Stimulated activated CD4-positive, alpha-beta T cell treated with anti-CD3 and anti-CD28 coated beads, Interleukin-1b, Interleukin-23, amount 100 ng/mL, for 48 hours (primary cell): Measurements from ENCODE around the gene SLC1A3.
"Not testable (repeated sequence)": the region's sequence is repeated elsewhere in the genome, so short reads cannot be mapped to it uniquely, and the experiment has no call there.

Source experiments
- DNase-seq: peaks from one replicate; pipeline ENCODE4 v3.0.0-alpha.2; 2020

SLC1A3 gene

GRCh38 chr5:36631620-36632362, 25.4 kb downstream of the SLC1A3 start:
- DNase-seq, result no peak

DNA sequence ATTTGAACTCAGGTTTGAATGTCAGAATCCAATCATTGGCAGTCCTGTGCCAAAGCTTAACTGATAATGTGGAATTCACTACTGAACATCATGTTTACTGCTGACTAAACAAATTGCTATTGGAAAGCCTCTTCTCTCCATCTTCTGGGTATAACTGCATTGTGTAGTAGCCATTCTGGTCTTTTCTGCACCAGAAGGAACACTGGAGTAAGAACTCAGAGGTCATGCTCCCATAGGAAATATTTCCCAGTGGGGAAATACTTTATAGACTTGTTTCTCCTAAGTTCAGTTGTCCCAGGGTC, 25.9 kb downstream of the SLC1A3 start:
- no peak for DNase-seq

DNA sequence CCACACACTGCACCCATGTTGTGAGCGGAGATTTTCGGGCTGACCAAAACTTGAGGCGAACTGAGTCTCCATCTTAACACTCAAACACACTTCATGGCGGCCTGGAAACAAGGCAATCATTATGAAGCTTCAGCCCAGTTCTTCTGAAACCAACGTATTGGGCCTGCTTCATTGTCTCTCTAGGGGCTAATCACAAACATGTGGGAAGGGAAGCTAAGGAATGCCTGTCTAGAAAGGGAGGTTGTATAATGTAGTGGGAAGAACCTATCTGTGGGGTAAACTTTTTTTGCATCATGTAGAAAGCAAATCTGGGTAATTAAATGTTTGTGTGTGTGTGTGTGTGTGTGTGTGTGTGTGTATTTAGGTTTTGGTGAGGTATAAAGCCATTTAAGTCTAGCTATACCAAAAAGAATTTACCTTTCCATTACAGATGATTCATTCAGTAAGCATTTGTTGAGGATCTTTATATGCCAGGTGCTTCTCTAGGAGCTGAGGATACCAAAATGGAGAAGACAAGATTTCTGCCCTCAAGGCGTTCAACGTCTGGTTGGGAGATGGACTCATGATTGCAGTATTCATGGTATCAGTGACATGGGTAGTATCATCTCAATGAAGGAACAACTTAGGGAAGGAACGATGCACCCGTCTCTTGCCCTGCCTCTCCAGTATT, 29.4 kb downstream of the SLC1A3 start:
- no peak for DNase-seq

GRCh38 chr5:36637101-36637500, 30.7 kb downstream of the SLC1A3 start:
- no peak for DNase-seq

- no peak for DNase-seq
Measured at GRCh38 chr5:36637516-36637915, 31.1 kb downstream of the SLC1A3 start.

- DNase-seq, result no peak
Measured at GRCh38 chr5:36638056-36638455, 31.6 kb downstream of the SLC1A3 start.

DNA sequence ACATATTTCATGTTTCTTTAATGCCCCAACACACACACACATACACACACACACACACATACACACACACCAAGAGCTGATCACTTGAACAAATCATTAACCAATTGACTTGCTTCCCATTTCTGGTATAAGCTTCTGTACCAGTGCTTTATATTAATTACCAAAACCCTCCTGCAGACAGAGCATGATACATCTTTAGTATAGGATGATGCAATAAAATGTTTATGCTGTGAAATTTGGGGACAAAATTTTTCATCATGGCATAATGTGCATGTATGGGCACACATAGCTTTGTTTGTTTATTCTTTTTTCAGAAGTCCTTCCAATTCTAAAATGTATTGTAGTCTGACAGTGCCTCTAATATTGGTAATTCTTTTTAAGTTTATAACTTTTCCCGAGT, 34.5 kb downstream of the SLC1A3 start:
- DNase-seq, result no peak

DNA sequence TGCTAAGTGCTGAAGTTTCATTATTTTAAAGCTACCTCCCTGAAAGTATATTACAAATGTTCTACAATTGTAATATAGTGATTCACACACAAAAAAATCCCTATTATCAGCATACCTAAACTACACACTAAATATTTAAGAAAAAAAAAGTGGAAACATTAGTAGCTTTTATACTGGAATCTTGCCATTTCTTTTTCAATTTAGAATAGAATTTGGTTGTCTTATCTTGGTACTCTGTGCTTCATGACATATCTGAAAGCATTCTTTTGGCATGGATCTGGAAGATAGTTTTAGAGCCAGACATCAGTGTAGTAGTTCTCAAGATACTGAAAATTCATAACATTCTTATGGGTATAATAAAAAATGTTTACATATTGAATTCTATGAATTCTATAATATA, 35.0 kb downstream of the SLC1A3 start:
- no peak for DNase-seq

- DNase-seq, result no peak
Measured at GRCh38 chr5:36642089-36642488, 35.7 kb downstream of the SLC1A3 start.

GRCh38 chr5:36643162-36643561, 36.8 kb downstream of the SLC1A3 start:
- DNase-seq, result no peak

DNA sequence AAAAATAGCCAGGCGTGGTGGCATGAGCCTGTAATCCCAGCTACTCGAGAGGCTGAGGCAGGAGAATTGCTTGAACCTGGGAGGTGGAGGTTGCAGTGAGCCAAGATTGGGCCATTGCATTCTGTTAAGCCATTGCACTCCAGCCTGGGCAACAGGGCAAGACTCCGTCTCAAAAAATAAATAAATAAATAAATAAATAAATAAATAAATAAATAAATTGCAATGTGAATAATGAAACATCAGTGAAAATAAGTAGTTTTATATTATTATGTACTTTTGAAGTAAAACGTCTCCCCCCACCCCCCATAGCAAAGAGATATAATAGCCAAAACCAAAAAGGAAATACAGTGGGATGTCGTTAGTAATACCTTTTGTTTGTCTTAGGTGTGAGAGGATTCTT, 37.4 kb downstream of the SLC1A3 start:
- DNase-seq, result not testable (repeated sequence)

DNA sequence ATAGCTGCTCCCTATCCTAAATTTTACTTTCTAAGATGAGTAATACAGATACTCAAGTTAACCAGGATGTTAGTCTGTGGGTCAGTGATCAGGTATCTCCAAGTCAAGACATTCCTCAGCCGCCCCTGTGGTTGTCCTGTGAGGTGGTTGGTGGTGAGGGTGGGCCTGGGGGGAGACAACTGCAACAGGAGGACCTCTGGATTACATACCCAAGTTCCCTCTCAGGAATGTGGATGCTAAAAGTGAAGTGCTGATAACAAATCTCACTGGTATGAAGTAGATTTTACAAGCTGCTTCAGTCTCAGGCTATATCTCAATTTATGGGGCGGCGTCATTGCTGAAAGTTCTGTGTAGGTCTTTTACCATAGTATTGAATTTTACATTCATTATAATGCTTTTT, 38.3 kb downstream of the SLC1A3 start:
- DNase-seq, result no peak

DNA sequence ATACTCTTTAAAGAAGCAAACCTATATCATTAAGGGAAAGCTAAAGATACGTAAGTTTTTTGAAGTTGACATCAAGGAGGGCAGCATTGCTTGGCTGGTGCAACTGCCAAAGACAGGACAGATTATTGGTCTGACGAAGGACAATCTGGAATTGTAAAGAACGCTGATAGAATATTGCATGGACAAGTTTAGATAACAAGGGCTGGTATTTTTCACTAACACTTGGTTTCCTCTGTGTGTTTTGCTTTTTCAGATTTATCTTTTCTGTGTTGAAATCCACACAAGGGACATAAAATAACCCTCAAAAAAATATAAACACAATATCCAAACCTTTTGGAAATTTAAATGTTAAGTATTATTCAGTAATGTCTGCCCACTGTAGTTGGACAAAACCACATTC, 39.7 kb downstream of the SLC1A3 start:
- no peak for DNase-seq

GRCh38 chr5:36646507-36647023, 40.2 kb downstream of the SLC1A3 start:
- DNase-seq, result no peak

DNA sequence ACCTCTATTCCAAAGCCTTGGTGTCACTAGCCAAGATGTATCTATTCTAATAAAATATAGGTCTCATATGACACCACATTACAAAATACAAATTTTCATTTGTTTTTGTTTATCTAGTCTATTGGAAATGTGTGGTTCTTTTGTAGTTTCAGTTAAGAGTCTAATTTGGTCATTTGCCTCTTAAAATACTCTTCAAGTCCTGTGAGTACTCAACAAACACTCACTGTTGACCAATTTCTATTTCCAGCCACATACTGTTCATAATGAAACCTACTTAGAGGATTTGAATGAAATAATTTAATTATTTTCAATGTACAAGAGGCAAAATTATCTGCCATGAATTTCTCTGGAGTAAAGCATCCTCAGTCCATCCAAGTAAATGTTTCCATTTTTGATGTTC, 40.6 kb downstream of the SLC1A3 start:
- DNase-seq, result no peak

GRCh38 chr5:36648426-36648825, 42.0 kb downstream of the SLC1A3 start:
- no peak for DNase-seq

- DNase-seq, result no peak
Measured at GRCh38 chr5:36651761-36652685, 45.6 kb downstream of the SLC1A3 start.

DNA sequence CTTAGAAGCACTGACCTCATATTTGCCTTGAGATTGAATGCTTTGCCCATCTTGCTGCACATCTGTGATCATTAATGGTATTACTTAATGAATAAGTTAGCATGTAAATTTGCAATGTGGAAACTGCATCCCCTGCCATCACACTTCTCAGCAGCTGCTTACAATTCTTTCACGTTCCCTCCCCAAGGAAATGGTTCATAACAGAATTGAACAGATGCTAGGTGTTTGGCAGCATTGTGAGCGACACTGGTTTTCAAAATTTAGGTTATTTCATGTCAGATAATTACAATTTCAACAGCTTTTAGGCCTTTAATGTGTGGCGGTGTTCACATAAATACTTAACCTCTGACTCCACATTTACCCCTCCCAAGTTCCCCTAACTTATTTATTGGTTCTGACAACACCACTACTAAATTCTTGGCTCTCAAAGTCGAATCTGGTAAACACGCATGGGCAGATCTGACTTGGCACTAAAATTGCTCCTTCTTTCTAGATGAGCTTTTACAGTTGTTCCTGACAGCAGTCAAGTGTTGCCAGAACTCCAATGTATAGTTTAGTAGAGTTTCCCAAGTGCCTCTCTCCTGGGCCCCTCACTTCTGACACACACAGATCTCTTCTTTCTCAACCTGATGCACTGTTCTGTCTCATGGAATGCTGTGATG, 46.8 kb downstream of the SLC1A3 start:
- no peak for DNase-seq

DNA sequence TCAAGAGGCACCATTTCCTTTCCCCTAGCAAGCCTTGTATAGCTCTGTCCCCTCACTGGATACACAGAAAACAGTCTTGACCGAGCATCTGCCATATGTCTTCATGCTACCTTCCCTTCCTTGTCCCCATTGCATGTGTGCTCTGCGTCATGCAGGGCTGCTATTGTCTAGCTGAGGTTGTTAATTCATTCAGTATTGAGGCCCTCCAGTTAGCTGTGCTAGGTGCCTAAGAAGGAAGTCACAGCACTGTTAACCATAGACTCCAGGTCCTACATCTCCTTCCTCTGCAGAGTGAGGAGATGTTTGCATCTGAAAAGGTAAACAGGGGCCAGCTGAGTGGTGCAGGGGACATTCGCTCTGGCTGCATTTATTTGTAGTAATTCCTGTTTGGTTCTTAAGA, 48.2 kb downstream of the SLC1A3 start:
- no peak for DNase-seq

- DNase-seq, result no peak
Measured at GRCh38 chr5:36655161-36655560, 48.8 kb downstream of the SLC1A3 start.

GRCh38 chr5:36656556-36656955, 50.1 kb downstream of the SLC1A3 start:
- DNase-seq, result no peak

- no peak for DNase-seq
Measured at GRCh38 chr5:36657563-36657995, 51.2 kb downstream of the SLC1A3 start.
